ENCODE data around the gene CSRNP3.

The CSRNP3 gene

GRCh38 chr2:165681841-165682240 lies 212.3 kb downstream of the CSRNP3 start:
- peak in 5 of 51 donors; percentile 4 to 56 (median 12) for DNase-seq

- peak in 2 of 51 donors; percentile 10 to 57 for DNase-seq
Measured at GRCh38 chr2:165682546-165682945, 213.0 kb downstream of the CSRNP3 start.

- peak in 1 of 51 donors; percentile 8 for DNase-seq
Measured at GRCh38 chr2:165686800-165687199, 217.3 kb downstream of the CSRNP3 start.

- no peak for DNase-seq
Measured at GRCh38 chr2:165687426-165688002, 218.0 kb downstream of the CSRNP3 start.

GRCh38 chr2:165691615-165692014 lies 222.1 kb downstream of the CSRNP3 start:
- DNase-seq, result peak in 13 of 51 donors; percentile 2 to 51 (median 13)

- no peak for DNase-seq
Measured at GRCh38 chr2:165692906-165693305, 223.4 kb downstream of the CSRNP3 start.

- no peak for DNase-seq
Measured at GRCh38 chr2:165693838-165694237, 224.3 kb downstream of the CSRNP3 start.

GRCh38 chr2:165697748-165698443 lies 228.4 kb downstream of the CSRNP3 start:
- DNase-seq, result no peak

GRCh38 chr2:165698444-165698884 lies 229.0 kb downstream of the CSRNP3 start:
- peak in 16 of 51 donors; percentile 3 to 70 (median 32) for DNase-seq

- no peak for DNase-seq
Measured at GRCh38 chr2:165699946-165700345, 230.4 kb downstream of the CSRNP3 start.

GRCh38 chr2:165700531-165700930 lies 231.0 kb downstream of the CSRNP3 start:
- DNase-seq, result peak in 1 of 51 donors; percentile 5

- DNase-seq, result no peak
Measured at GRCh38 chr2:165701147-165701546, 231.6 kb downstream of the CSRNP3 start.

- DNase-seq, result no peak
Measured at GRCh38 chr2:165706960-165707487, 237.5 kb downstream of the CSRNP3 start.

- DNase-seq, result no peak
Measured at GRCh38 chr2:165716091-165716490, 246.6 kb downstream of the CSRNP3 start.

- DNase-seq, result peak in 29 of 51 donors; percentile 1 to 70 (median 32)
Measured at GRCh38 chr2:165718610-165719210, 249.2 kb downstream of the CSRNP3 start.

- no peak for DNase-seq
Measured at GRCh38 chr2:165720511-165720910, 251.0 kb downstream of the CSRNP3 start.

GRCh38 chr2:165725421-165725820 lies 255.9 kb downstream of the CSRNP3 start:
- DNase-seq, result no peak
